Central memory CD8-positive, alpha-beta T cell (primary cell): ENCODE data around the gene OR52E1.
"Not testable (repeated sequence)": the region's sequence is repeated elsewhere in the genome, so short reads cannot be mapped to it uniquely, and the experiment has no call there.

Experiments used
- ATAC-seq: fragments of 150-1000 bp; cut with Tn5 transposase; replicated peaks from 2 replicates; pipeline ENCODE4 v1.10.0; 2022; ENCODE audit warnings: mild to moderate bottlenecking, moderate FRiP score, moderate number of reproducible peaks; ENCODE audit not compliant: poor library complexity, severe bottlenecking; ENCODE audit errors: extremely low read depth
- DNase-seq, 2 donors: peaks; one replicate each; pipeline ENCODE4 v3.0.0; 2021; ENCODE audit warnings: low spot score in 2 of 2
- H3K27ac Mint-ChIP-seq: one replicate; pipeline ENCODE4 v1.8.0; 2022; ENCODE audit warnings: low read depth, mild to moderate bottlenecking, moderate library complexity, mixed read lengths
- H3K27me3 Mint-ChIP-seq: one replicate; pipeline ENCODE4 v1.8.0; 2022; ENCODE audit warnings: mixed read lengths
- H3K36me3 Mint-ChIP-seq: one replicate; pipeline ENCODE4 v1.8.0; 2022; ENCODE audit warnings: mild to moderate bottlenecking, moderate library complexity, mixed read lengths; ENCODE audit not compliant: insufficient read depth
- H3K4me1 Mint-ChIP-seq: one replicate; pipeline ENCODE4 v1.8.0; 2022; ENCODE audit warnings: mixed read lengths
- H3K4me3 Mint-ChIP-seq: one replicate; pipeline ENCODE4 v1.8.0; 2022; ENCODE audit warnings: mild to moderate bottlenecking, moderate library complexity, mixed read lengths
- H3K9me3 Mint-ChIP-seq: one replicate; pipeline ENCODE4 v1.8.0; 2022; ENCODE audit warnings: mixed read lengths

Gene OR52E1

GRCh38 chr11:5069272-5069671 is at the start of gene OR52E1:
OR52E1 (plus strand) TSS chr11:5069572.
- ATAC-seq (no peak), DNase-seq (no peak)
- Mint-ChIP-seq H3K27ac (no peak within 1 kb of the TSS), H3K36me3 (peaks cover 1% of the 10 kb centered on the region), H3K9me3 (no peaks in the 10 kb centered on the region), H3K4me1 (no peaks in the 10 kb centered on the region), H3K4me3 (no peak within 1 kb of the TSS), H3K27me3 (no peaks in the 10 kb centered on the region)

GRCh38 chr11:5021996-5022395 is 47.4 kb upstream of the OR52E1 start:
- H3K4me3 Mint-ChIP-seq = no peak overlapping the region
- H3K27ac Mint-ChIP-seq = no peak overlapping the region
- no peaks in the 10 kb centered on the region for H3K4me1 Mint-ChIP-seq
- ATAC-seq = no peak
- H3K9me3 Mint-ChIP-seq = peaks cover 22% of the 10 kb centered on the region
- H3K27me3 Mint-ChIP-seq = no peaks in the 10 kb centered on the region
- no peak for DNase-seq
- H3K36me3 Mint-ChIP-seq = peaks cover 1% of the 10 kb centered on the region

- no peak for DNase-seq
- no peak overlapping the region for H3K27ac Mint-ChIP-seq
- H3K4me1 Mint-ChIP-seq = no peaks in the 10 kb centered on the region
These were observed 32.7 kb upstream of the OR52E1 start for GRCh38 chr11:5036669-5037068.

GRCh38 chr11:5037926-5038325 is 31.4 kb upstream of the OR52E1 start:
- no peaks in the 10 kb centered on the region for H3K27me3 Mint-ChIP-seq
- no peaks in the 10 kb centered on the region for H3K36me3 Mint-ChIP-seq
- H3K27ac Mint-ChIP-seq = no peak overlapping the region
- no peak overlapping the region for H3K4me3 Mint-ChIP-seq
- ATAC-seq = no peak
- no peak for DNase-seq
- peaks cover 5% of the 10 kb centered on the region for H3K9me3 Mint-ChIP-seq
- H3K4me1 Mint-ChIP-seq = no peaks in the 10 kb centered on the region

More at GRCh38 chr11:5036669-5037068, 32.7 kb upstream of the OR52E1 start:
- Mint-ChIP-seq H3K4me3 (no peak overlapping the region), H3K9me3 (peaks cover 5% of the 10 kb centered on the region), H3K27me3 (no peaks in the 10 kb centered on the region), H3K36me3 (no peaks in the 10 kb centered on the region)
- ATAC-seq = no peak

- ATAC-seq = no peak
These were observed 31.0 kb upstream of the OR52E1 start for GRCh38 chr11:5038341-5038740.

GRCh38 chr11:5040876-5041275 is 28.5 kb upstream of the OR52E1 start:
- H3K27ac Mint-ChIP-seq = no peak overlapping the region
- no peaks in the 10 kb centered on the region for H3K4me1 Mint-ChIP-seq
- H3K36me3 Mint-ChIP-seq = no peaks in the 10 kb centered on the region
- H3K9me3 Mint-ChIP-seq = peaks cover 5% of the 10 kb centered on the region
- no peaks in the 10 kb centered on the region for H3K27me3 Mint-ChIP-seq
- no peak for ATAC-seq
- DNase-seq = no peak
- H3K4me3 Mint-ChIP-seq = no peak overlapping the region

More at GRCh38 chr11:5038341-5038740, 31.0 kb upstream of the OR52E1 start:
- no peaks in the 10 kb centered on the region for H3K27me3 Mint-ChIP-seq
- no peaks in the 10 kb centered on the region for H3K36me3 Mint-ChIP-seq
- peaks cover 5% of the 10 kb centered on the region for H3K9me3 Mint-ChIP-seq
- H3K4me1 Mint-ChIP-seq = no peaks in the 10 kb centered on the region
- H3K4me3 Mint-ChIP-seq = no peak overlapping the region
- no peak for DNase-seq
- H3K27ac Mint-ChIP-seq = no peak overlapping the region

GRCh38 chr11:5042091-5042490 is 27.3 kb upstream of the OR52E1 start:
- H3K27me3 Mint-ChIP-seq = no peaks in the 10 kb centered on the region
- no peak overlapping the region for H3K27ac Mint-ChIP-seq
- DNase-seq (no peak), ATAC-seq (no peak)
- no peak overlapping the region for H3K4me3 Mint-ChIP-seq
- H3K9me3 Mint-ChIP-seq = peaks cover 11% of the 10 kb centered on the region
- no peaks in the 10 kb centered on the region for H3K36me3 Mint-ChIP-seq
- H3K4me1 Mint-ChIP-seq = no peaks in the 10 kb centered on the region

GRCh38 chr11:5043380-5043779 is 26.0 kb upstream of the OR52E1 start:
- DNase-seq (no peak), ATAC-seq (no peak)
- Mint-ChIP-seq H3K27ac (no peak overlapping the region), H3K4me3 (no peak overlapping the region), H3K27me3 (no peaks in the 10 kb centered on the region), H3K9me3 (peaks cover 9% of the 10 kb centered on the region), H3K4me1 (no peaks in the 10 kb centered on the region), H3K36me3 (no peaks in the 10 kb centered on the region)

- no peaks in the 10 kb centered on the region for H3K4me1 Mint-ChIP-seq
These were observed 23.1 kb upstream of the OR52E1 start, which contains the start of gene OR52J3 for GRCh38 chr11:5046226-5046625. OR52J3 (plus strand) TSS chr11:5046526; CDS start chr11:5046526, 0 bp downstream.

GRCh38 chr11:5046754-5047330 is 22.5 kb upstream of the OR52E1 start:
- Mint-ChIP-seq H3K4me3 (no peak overlapping the region), H3K9me3 (peaks cover 9% of the 10 kb centered on the region), H3K27ac (no peak overlapping the region), H3K4me1 (no peaks in the 10 kb centered on the region), H3K27me3 (no peaks in the 10 kb centered on the region), H3K36me3 (no peaks in the 10 kb centered on the region)
- ATAC-seq = no peak
- DNase-seq = no peak

More at GRCh38 chr11:5046226-5046625, 23.1 kb upstream of the OR52E1 start, which contains the start of gene OR52J3:
- DNase-seq (no peak), ATAC-seq (no peak)
- Mint-ChIP-seq H3K27ac (no peak within 1 kb of the TSS), H3K36me3 (no peaks in the 10 kb centered on the region), H3K27me3 (no peaks in the 10 kb centered on the region), H3K4me3 (no peak within 1 kb of the TSS), H3K9me3 (peaks cover 9% of the 10 kb centered on the region)

- peaks cover 19% of the 10 kb centered on the region for H3K27me3 Mint-ChIP-seq
- not testable (repeated sequence) for H3K4me1 Mint-ChIP-seq, H3K36me3 Mint-ChIP-seq, H3K9me3 Mint-ChIP-seq, ATAC-seq, DNase-seq, H3K27ac Mint-ChIP-seq, H3K4me3 Mint-ChIP-seq
These were observed 10.7 kb upstream of the OR52E1 start for GRCh38 chr11:5058679-5059078.

- Mint-ChIP-seq H3K9me3 (peaks cover 5% of the 10 kb centered on the region), H3K27me3 (peaks cover 19% of the 10 kb centered on the region), H3K4me1 (no peaks in the 10 kb centered on the region), H3K27ac (no peak within 1 kb of the TSS), H3K36me3 (no peaks in the 10 kb centered on the region), H3K4me3 (no peak within 1 kb of the TSS)
- ATAC-seq (no peak), DNase-seq (no peak)
These were observed 10.0 kb upstream of the OR52E1 start, which contains the start of gene OR52E2 for GRCh38 chr11:5059391-5059790. OR52E2 (minus strand) TSS chr11:5059627; CDS start chr11:5059627, 0 bp downstream.

- no peaks in the 10 kb centered on the region for H3K4me1 Mint-ChIP-seq
- no peaks in the 10 kb centered on the region for H3K27me3 Mint-ChIP-seq
- no peak for DNase-seq
- no peaks in the 10 kb centered on the region for H3K9me3 Mint-ChIP-seq
- no peak overlapping the region for H3K4me3 Mint-ChIP-seq
- no peak for ATAC-seq
- no peak overlapping the region for H3K27ac Mint-ChIP-seq
- H3K36me3 Mint-ChIP-seq = peaks cover 1% of the 10 kb centered on the region
These were observed 4.3 kb upstream of the OR52E1 start for GRCh38 chr11:5065027-5065426.
